ENCODE data around the gene CDC37L1.
A peak's percentile ranks its signal among the peaks of the same experiment; 100 is the strongest.

CDC37L1 gene

DNA sequence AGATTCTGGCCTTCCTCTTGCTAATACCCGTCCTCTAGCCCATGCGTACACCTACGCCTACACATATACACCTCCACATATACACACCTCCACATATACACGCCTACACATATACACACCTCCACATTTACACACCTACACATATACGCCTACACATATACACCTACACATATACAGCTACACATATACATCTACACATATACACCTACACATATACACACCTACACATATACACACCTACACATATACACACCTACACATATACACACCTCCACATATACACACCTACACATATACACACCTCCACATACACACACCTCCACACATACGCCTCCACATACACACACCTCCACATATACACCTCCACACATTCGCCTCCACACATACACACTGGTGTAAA, 34.5 kb downstream of the CDC37L1 start:
- Histone ChIP-seq H3K27ac (peak overlapping the region; percentile 45; the same call in 1 of the 2 replicates), H3K4me3 (no peak overlapping the region), H3K9ac (ENCODE audit: insufficient read length) (no peak overlapping the region), H3K9me3 (ENCODE audit: low read depth, low read length) (no peaks in the 10 kb centered on the region), H3K36me3 (ENCODE audit: insufficient read depth, low read length) (peaks cover 88% of the 10 kb centered on the region)
- no peak for TF ChIP-seq EZH2 (IDR thresholded peaks at IDR 0.05)
- no peak for TF ChIP-seq FOXP2 (optimal IDR thresholded peaks at IDR 0.05; ENCODE audit: control extremely low read depth, extremely low read length, insufficient read depth)
- TF ChIP-seq POLR2AphosphoS5 (IDR thresholded peaks at IDR 0.05; ENCODE audit: borderline replicate concordance, low read depth, low read length) = no peak
- DNase-seq (ENCODE audit: low read depth, low spot score) = no peak

GRCh38 chr9:4714266-4715016, 35.1 kb downstream of the CDC37L1 start:
- DNase-seq (ENCODE audit: low read depth, low spot score) = no peak
- Histone ChIP-seq H3K36me3 (ENCODE audit: insufficient read depth, low read length) (peaks cover 88% of the 10 kb centered on the region), H3K27ac (peak overlapping the region; percentile 45)

GRCh38 chr9:4716163-4716562, 36.8 kb downstream of the CDC37L1 start:
- H3K9ac ChIP-seq (ENCODE audit: insufficient read length) = no peak overlapping the region
- no peaks in the 10 kb centered on the region for H3K9me3 ChIP-seq (ENCODE audit: low read depth, low read length)
- no peak overlapping the region for H3K4me3 ChIP-seq
- peaks cover 94% of the 10 kb centered on the region for H3K36me3 ChIP-seq (ENCODE audit: insufficient read depth, low read length)
- H3K27ac ChIP-seq = no peak overlapping the region
- TF ChIP-seq POLR2AphosphoS5 (IDR thresholded peaks at IDR 0.05; ENCODE audit: borderline replicate concordance, low read depth, low read length) = no peak
- TF ChIP-seq EZH2 (IDR thresholded peaks at IDR 0.05) = no peak
- TF ChIP-seq FOXP2 (optimal IDR thresholded peaks at IDR 0.05; ENCODE audit: control extremely low read depth, extremely low read length, insufficient read depth) = no peak
- DNase-seq (ENCODE audit: low read depth, low spot score) = no peak

More at GRCh38 chr9:4714266-4715016, 35.1 kb downstream of the CDC37L1 start:
- Histone ChIP-seq H3K9me3 (ENCODE audit: low read depth, low read length) (no peaks in the 10 kb centered on the region), H3K9ac (ENCODE audit: insufficient read length) (no peak overlapping the region), H3K4me3 (no peak overlapping the region)
- TF ChIP-seq EZH2 (IDR thresholded peaks at IDR 0.05) (no peak), POLR2AphosphoS5 (IDR thresholded peaks at IDR 0.05; ENCODE audit: borderline replicate concordance, low read depth, low read length) (no peak), FOXP2 (optimal IDR thresholded peaks at IDR 0.05; ENCODE audit: control extremely low read depth, extremely low read length, insufficient read depth) (no peak)

- Histone ChIP-seq H3K9ac (ENCODE audit: insufficient read length) (no peak overlapping the region), H3K27ac (0 out of 2 replicates have a peak overlapping the region, but pooled peaks have one; percentile 16), H3K36me3 (ENCODE audit: insufficient read depth, low read length) (peaks cover 92% of the 10 kb centered on the region), H3K4me3 (no peak overlapping the region), H3K9me3 (ENCODE audit: low read depth, low read length) (no peaks in the 10 kb centered on the region)
- no peak for DNase-seq (ENCODE audit: low read depth, low spot score)
- TF ChIP-seq POLR2AphosphoS5 (IDR thresholded peaks at IDR 0.05; ENCODE audit: borderline replicate concordance, low read depth, low read length) (no peak), EZH2 (IDR thresholded peaks at IDR 0.05) (no peak), FOXP2 (optimal IDR thresholded peaks at IDR 0.05; ENCODE audit: control extremely low read depth, extremely low read length, insufficient read depth) (no peak)
Measured at GRCh38 chr9:4717815-4718214, 38.4 kb downstream of the CDC37L1 start.

GRCh38 chr9:4718911-4719310, 39.5 kb downstream of the CDC37L1 start:
- no peak for TF ChIP-seq POLR2AphosphoS5 (IDR thresholded peaks at IDR 0.05; ENCODE audit: borderline replicate concordance, low read depth, low read length)
- no peak for TF ChIP-seq EZH2 (IDR thresholded peaks at IDR 0.05)
- no peak for TF ChIP-seq FOXP2 (optimal IDR thresholded peaks at IDR 0.05; ENCODE audit: control extremely low read depth, extremely low read length, insufficient read depth)
- H3K9me3 ChIP-seq (ENCODE audit: low read depth, low read length) = no peaks in the 10 kb centered on the region
- no peak for DNase-seq (ENCODE audit: low read depth, low spot score)
- no peak overlapping the region for H3K9ac ChIP-seq (ENCODE audit: insufficient read length)
- H3K27ac ChIP-seq = no peak overlapping the region
- no peak overlapping the region for H3K4me3 ChIP-seq
- H3K36me3 ChIP-seq (ENCODE audit: insufficient read depth, low read length) = peaks cover 90% of the 10 kb centered on the region

GRCh38 chr9:4721736-4722135, 42.4 kb downstream of the CDC37L1 start:
- Histone ChIP-seq H3K9ac (ENCODE audit: insufficient read length) (no peak overlapping the region), H3K9me3 (ENCODE audit: low read depth, low read length) (no peaks in the 10 kb centered on the region), H3K36me3 (ENCODE audit: insufficient read depth, low read length) (peaks cover 92% of the 10 kb centered on the region), H3K27ac (no peak overlapping the region), H3K4me3 (no peak overlapping the region)
- TF ChIP-seq POLR2AphosphoS5 (IDR thresholded peaks at IDR 0.05; ENCODE audit: borderline replicate concordance, low read depth, low read length) (no peak), FOXP2 (optimal IDR thresholded peaks at IDR 0.05; ENCODE audit: control extremely low read depth, extremely low read length, insufficient read depth) (no peak), EZH2 (IDR thresholded peaks at IDR 0.05) (no peak)
- DNase-seq (ENCODE audit: low read depth, low spot score) = no peak

DNA sequence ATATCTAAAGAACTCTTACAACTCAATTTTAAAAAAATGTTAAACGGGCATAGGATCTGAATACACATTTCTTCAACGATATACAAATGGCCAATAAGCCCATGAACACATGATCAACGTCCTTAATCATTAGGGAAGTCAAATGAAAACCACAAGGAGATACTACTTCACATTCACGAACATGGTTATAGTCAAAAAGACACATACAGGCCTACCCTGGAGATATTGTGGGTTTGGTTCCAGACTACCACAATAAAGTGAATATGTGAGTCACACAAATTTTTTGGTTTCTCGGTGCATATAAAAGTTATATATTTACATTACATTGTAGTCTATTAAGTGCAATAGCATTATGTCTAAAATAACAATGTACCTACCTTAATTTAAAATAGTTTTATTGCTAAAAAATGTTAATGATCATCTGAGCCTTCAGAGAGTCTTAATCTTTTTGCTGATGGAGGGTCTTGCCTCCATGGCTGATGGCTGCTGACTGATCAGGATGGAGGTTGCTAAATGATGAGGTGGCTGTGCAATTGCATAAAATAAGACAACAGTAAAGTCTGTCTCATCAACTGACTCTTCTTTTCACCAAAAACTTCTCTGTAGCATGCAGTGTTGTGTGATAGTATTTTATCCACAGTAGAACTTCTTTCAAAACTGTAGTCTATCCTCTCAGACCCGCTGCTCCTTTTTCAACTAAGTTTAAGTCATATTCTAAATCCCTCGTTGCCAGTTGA, 46.5 kb downstream of the CDC37L1 start:
- no peak overlapping the region for H3K27ac ChIP-seq
- no peak overlapping the region for H3K9ac ChIP-seq (ENCODE audit: insufficient read length)
- DNase-seq (ENCODE audit: low read depth, low spot score) = no peak
- H3K9me3 ChIP-seq (ENCODE audit: low read depth, low read length) = no peaks in the 10 kb centered on the region
- H3K4me3 ChIP-seq = no peak overlapping the region
- no peak for TF ChIP-seq FOXP2 (optimal IDR thresholded peaks at IDR 0.05; ENCODE audit: control extremely low read depth, extremely low read length, insufficient read depth)
- H3K36me3 ChIP-seq (ENCODE audit: insufficient read depth, low read length) = peaks cover 67% of the 10 kb centered on the region

DNA sequence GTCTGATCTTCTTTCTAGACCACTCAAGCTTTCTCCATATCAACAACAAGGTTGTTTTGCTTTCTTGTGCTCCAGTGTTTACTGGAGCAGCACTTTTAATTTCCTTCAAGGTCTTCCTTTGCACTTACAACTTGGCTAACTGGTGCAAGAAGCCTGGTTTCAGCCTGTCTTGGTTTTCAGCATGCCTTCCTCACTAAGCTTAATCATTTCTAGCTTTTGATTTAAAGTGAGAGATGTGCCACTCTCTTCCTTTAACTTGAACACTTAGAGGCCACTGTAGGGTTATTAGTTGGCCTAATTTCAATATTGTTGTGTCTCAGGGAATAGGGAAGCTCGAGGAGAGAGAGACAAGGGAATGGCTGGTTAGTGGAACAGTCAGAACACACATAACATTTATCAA, 48.2 kb downstream of the CDC37L1 start:
- no peak for DNase-seq (ENCODE audit: low read depth, low spot score)
- Histone ChIP-seq H3K9me3 (ENCODE audit: low read depth, low read length) (no peaks in the 10 kb centered on the region), H3K27ac (no peak overlapping the region), H3K4me3 (no peak overlapping the region), H3K36me3 (ENCODE audit: insufficient read depth, low read length) (peaks cover 53% of the 10 kb centered on the region), H3K9ac (ENCODE audit: insufficient read length) (no peak overlapping the region)
- TF ChIP-seq FOXP2 (optimal IDR thresholded peaks at IDR 0.05; ENCODE audit: control extremely low read depth, extremely low read length, insufficient read depth) (no peak), POLR2AphosphoS5 (IDR thresholded peaks at IDR 0.05; ENCODE audit: borderline replicate concordance, low read depth, low read length) (no peak), EZH2 (IDR thresholded peaks at IDR 0.05) (no peak)

Measured in SK-N-MC (cell line).